ENCODE measurements around the gene EXT2.

DNA sequence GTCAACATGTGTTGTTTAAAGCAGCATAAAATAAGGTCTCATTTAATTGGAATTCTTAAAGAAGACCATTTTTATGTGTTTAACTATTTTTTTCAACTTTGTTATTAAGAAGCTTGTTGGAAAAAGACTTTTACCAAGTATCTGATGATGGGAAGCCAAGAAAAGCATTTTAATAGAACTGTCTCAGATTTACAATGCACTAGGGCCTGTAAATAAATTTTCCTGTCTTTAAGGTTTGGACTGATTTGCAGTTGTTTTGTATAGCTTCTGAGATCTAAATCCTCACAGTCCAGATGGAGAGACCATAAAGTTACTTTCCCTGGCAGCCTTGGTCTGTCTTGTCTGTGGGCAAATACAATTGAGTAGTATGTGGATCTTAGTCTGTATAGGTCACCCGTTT is 41.6 kb downstream of the EXT2 start:
- TF ChIP-seq POLR2A (IDR thresholded peaks at IDR 0.05), result no peak
- TF ChIP-seq, protein P1, sequence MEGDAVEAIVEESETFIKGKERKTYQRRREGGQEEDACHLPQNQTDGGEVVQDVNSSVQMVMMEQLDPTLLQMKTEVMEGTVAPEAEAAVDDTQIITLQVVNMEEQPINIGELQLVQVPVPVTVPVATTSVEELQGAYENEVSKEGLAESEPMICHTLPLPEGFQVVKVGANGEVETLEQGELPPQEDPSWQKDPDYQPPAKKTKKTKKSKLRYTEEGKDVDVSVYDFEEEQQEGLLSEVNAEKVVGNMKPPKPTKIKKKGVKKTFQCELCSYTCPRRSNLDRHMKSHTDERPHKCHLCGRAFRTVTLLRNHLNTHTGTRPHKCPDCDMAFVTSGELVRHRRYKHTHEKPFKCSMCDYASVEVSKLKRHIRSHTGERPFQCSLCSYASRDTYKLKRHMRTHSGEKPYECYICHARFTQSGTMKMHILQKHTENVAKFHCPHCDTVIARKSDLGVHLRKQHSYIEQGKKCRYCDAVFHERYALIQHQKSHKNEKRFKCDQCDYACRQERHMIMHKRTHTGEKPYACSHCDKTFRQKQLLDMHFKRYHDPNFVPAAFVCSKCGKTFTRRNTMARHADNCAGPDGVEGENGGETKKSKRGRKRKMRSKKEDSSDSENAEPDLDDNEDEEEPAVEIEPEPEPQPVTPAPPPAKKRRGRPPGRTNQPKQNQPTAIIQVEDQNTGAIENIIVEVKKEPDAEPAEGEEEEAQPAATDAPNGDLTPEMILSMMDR (IDR thresholded peaks at IDR 0.05), result no peak
